Hepatocyte (in vitro differentiated cells): ENCODE data around the gene HELZ2. TPM values are rescaled to one million over a fixed set of nuclear protein-coding genes. Genes with fewer than 3 reads are reported as not detected.

ENCODE experiments used
- DNase-seq: peaks from one replicate; pipeline ENCODE4 v3.0.0-alpha.2; 2016; ENCODE audit warnings: low spot score
- H2AFZ ChIP-seq: fragments of 200-600 bp; sonication (generic); 2 replicates; pipeline ENCODE4 v1.6.0; 2016; ENCODE audit warnings: antibody characterized with exemption, mild to moderate bottlenecking
- H3K27ac ChIP-seq: fragments of 200-600 bp; sonication (generic); 2 replicates; pipeline ENCODE4 v1.5.1; 2016; ENCODE audit warnings: mild to moderate bottlenecking
- H3K27me3 ChIP-seq: fragments of 200-600 bp; sonication (generic); 2 replicates; pipeline ENCODE4 v1.6.1; 2016
- H3K36me3 ChIP-seq: fragments of 200-600 bp; sonication (generic); replicated peaks from 2 replicates; pipeline ENCODE4 v1.5.1; 2016; ENCODE audit warnings: low read depth; ENCODE audit not compliant: insufficient read depth
- H3K4me1 ChIP-seq: fragments of 200-600 bp; sonication (generic); 2 replicates; pipeline ENCODE4 v1.5.1; 2016; ENCODE audit warnings: mild to moderate bottlenecking, moderate library complexity; ENCODE audit not compliant: insufficient read depth
- H3K4me2 ChIP-seq: fragments of 200-600 bp; sonication (generic); 2 replicates; pipeline ENCODE4 v1.6.0; 2016
- H3K4me3 ChIP-seq: fragments of 200-600 bp; sonication (generic); 2 replicates; pipeline ENCODE4 v1.5.1; 2016; ENCODE audit warnings: mild to moderate bottlenecking
- H3K79me2 ChIP-seq: fragments of 200-600 bp; sonication (generic); 2 replicates; pipeline ENCODE4 v1.6.0; 2017; ENCODE audit warnings: mild to moderate bottlenecking
- H3K9me2 ChIP-seq: fragments of 200-600 bp; sonication (generic); replicated peaks from 2 replicates; pipeline ENCODE4 v1.6.0; 2017; ENCODE audit warnings: mild to moderate bottlenecking; ENCODE audit not compliant: insufficient read depth
- H3K9me3 ChIP-seq: fragments of 200-600 bp; sonication (generic); 2 replicates; pipeline ENCODE4 v1.5.1; 2016; ENCODE audit warnings: low read depth, mild to moderate bottlenecking
- H4K20me1 ChIP-seq: fragments of 200-600 bp; sonication (generic); 2 replicates; pipeline ENCODE4 v1.6.0; 2016; ENCODE audit warnings: mild to moderate bottlenecking; ENCODE audit not compliant: insufficient read depth, poor library complexity, severe bottlenecking
- CTCF ChIP-seq: fragments of 200-600 bp; sonication (generic); IDR thresholded peaks from 2 replicates; pipeline ENCODE4 v1.5.1; 2016; ENCODE audit warnings: antibody characterized with exemption, mild to moderate bottlenecking; ENCODE audit not compliant: poor library complexity
- EZH2 ChIP-seq: fragments of 200-600 bp; sonication (generic); IDR thresholded peaks from 2 replicates; pipeline ENCODE4 v1.6.1; 2016; ENCODE audit warnings: antibody characterized with exemption, mild to moderate bottlenecking, borderline replicate concordance
- EZH2phosphoT487 ChIP-seq: fragments of 200-600 bp; sonication (generic); IDR thresholded peaks from one replicate; pipeline ENCODE4 v1.6.1; 2018; ENCODE audit warnings: antibody characterized with exemption, mild to moderate bottlenecking, low read depth, moderate library complexity; ENCODE audit not compliant: unreplicated experiment, severe bottlenecking
- WGBS: methylation state at CpG from one replicate; pipeline ENCODE4 v1.1.6; 2016; ENCODE audit warnings: low lambda C conversion rate; ENCODE audit errors: missing lambda C conversion rate; 5-methylcytosine and 5-hydroxymethylcytosine counted together
- polyA plus RNA-seq: library from polyadenylated mRNA; unstranded; fragments of >200 nt; fragmentation: Nextera tagmentation; extraction: Ambion mirVana; gene quantifications from 2 replicates; pipeline ENCODE4 v1.2.1, GENCODE V29; 2016
- total RNA-seq: library from RNA; depleted of rRNA; stranded (reverse); fragments of >200 nt; gene quantifications from 2 replicates; pipeline ENCODE4 v1.2.3, GENCODE V29; 2014

HELZ2 gene
- total and polyA plus RNA-seq, 2 experiments from 2014 or later = 4.6 to 17.0 TPM

- Histone ChIP-seq H2AFZ (no peak overlapping the region), H3K4me1 (no peaks in the 10 kb centered on the region), H3K79me2 (no peaks in the 10 kb centered on the region), H3K27ac (no peak overlapping the region), H3K4me3 (no peak overlapping the region), H3K9me3 (no peaks in the 10 kb centered on the region), H3K36me3 (no peaks in the 10 kb centered on the region), H3K4me2 (no peak overlapping the region), H4K20me1 (no peaks in the 10 kb centered on the region), H3K9me2 (no peaks in the 10 kb centered on the region), H3K27me3 (no peaks in the 10 kb centered on the region)
- DNase-seq = peak; percentile 58
- 57% methylated on average over 12 of the region's 12 CpGs for WGBS
- TF ChIP-seq EZH2phosphoT487 (no peak), CTCF (peak; percentile 42)
These were observed 6.9 kb upstream of the HELZ2 start for GRCh38 chr20:63580796-63581461.

- Histone ChIP-seq H4K20me1 (no peaks in the 10 kb centered on the region), H3K4me2 (no peak overlapping the region), H3K4me3 (no peak overlapping the region), H3K9me2 (no peaks in the 10 kb centered on the region), H3K27ac (no peak overlapping the region), H3K36me3 (no peaks in the 10 kb centered on the region), H3K4me1 (peaks cover 8% of the 10 kb centered on the region), H3K9me3 (no peaks in the 10 kb centered on the region), H3K27me3 (no peaks in the 10 kb centered on the region), H2AFZ (no peak overlapping the region), H3K79me2 (no peaks in the 10 kb centered on the region)
- DNase-seq = no peak
- TF ChIP-seq EZH2 (no peak), EZH2phosphoT487 (no peak), CTCF (no peak)
- 85% methylated on average over 19 of the region's 19 CpGs for WGBS
These were observed 5.1 kb upstream of the HELZ2 start for GRCh38 chr20:63579017-63579694.

GRCh38 chr20:63578224-63579016 lies 4.4 kb upstream of the HELZ2 start:
- Histone ChIP-seq H3K79me2 (peaks cover 3% of the 10 kb centered on the region), H3K4me1 (peaks cover 9% of the 10 kb centered on the region), H3K36me3 (no peaks in the 10 kb centered on the region), H2AFZ (no peak overlapping the region), H3K4me3 (no peak overlapping the region), H3K9me2 (no peaks in the 10 kb centered on the region), H3K27ac (no peak overlapping the region), H3K9me3 (no peaks in the 10 kb centered on the region), H3K4me2 (no peak overlapping the region), H3K27me3 (no peaks in the 10 kb centered on the region), H4K20me1 (no peaks in the 10 kb centered on the region)
- WGBS = 89% methylated on average over 26 of the region's 26 CpGs
- no peak for DNase-seq
- TF ChIP-seq CTCF (no peak), EZH2phosphoT487 (no peak), EZH2 (no peak)
